ENCODE data around the gene PALLD. TPM values are rescaled to one million over a fixed set of nuclear protein-coding genes. Genes with fewer than 3 reads are reported as not detected.

Gene PALLD
- total and polyA plus RNA-seq, 2 of the 8 experiments (the other 6 are each of a cell fraction or from before 2014, with no cell fraction given): 10.5 to 25.0 TPM

GRCh38 chr4:168491563-168491962, 5.3 kb upstream of the PALLD start:
- Histone ChIP-seq H3K14ac (ENCODE audit: insufficient read length) (no peak overlapping the region), H3K4ac (replicated peaks; ENCODE audit: insufficient read length, low read depth, low read length) (no peak overlapping the region), H3K27ac (ENCODE audit: low read depth, low read length) (no peak overlapping the region), H2BK5ac (ENCODE audit: low read depth, low read length) (no peak overlapping the region), H2BK120ac (replicated peaks; ENCODE audit: low read depth, low read length) (no peak overlapping the region), H3K9ac (replicated peaks in 1 of 4; ENCODE audit: extremely low read depth in 1 of 4, low read depth in 3 of 4, low read length in 3 of 4) (no peak overlapping the region), H3K18ac (ENCODE audit: extremely low read depth, low read length) (no peak overlapping the region), H2BK20ac (ENCODE audit: low read length) (no peak overlapping the region), H3K27me3 (replicated peaks in 1 of 4; ENCODE audit: control insufficient read depth in 3 of 4, extremely low read depth in 1 of 4, insufficient read depth in 3 of 4, low read length in 3 of 4) (no peaks in the 10 kb centered on the region), H3K79me1 (ENCODE audit: low read depth, low read length) (no peaks in the 10 kb centered on the region), H3K4me3 (ENCODE audit: extremely low read depth in 1 of 4, insufficient read depth in 2 of 4, low read depth in 3 of 4, low read length in 4 of 4) (no peak overlapping the region), H3K9me3 (ENCODE audit: insufficient read depth in 2 of 2, low read depth in 1 of 2, low read length in 1 of 2) (no peaks in the 10 kb centered on the region), H4K8ac (ENCODE audit: extremely low read depth, insufficient read depth, low read length) (no peak overlapping the region), H3K4me2 (ENCODE audit: insufficient read depth in 1 of 2, low read depth in 2 of 2, low read length in 2 of 2) (no peak overlapping the region), H2BK12ac (ENCODE audit: low read depth, low read length) (no peak overlapping the region), H3K23ac (ENCODE audit: insufficient read length) (no peak overlapping the region), H2AK5ac (ENCODE audit: low read depth, low read length) (no peak overlapping the region), H3K56ac (replicated peaks; ENCODE audit: insufficient read length, low read depth, low read length) (no peak overlapping the region), H3K23me2 (ENCODE audit: low read depth, low read length) (no peaks in the 10 kb centered on the region), H3K36me3 (ENCODE audit: control insufficient read depth in 2 of 4, insufficient read depth in 4 of 4, low read length in 3 of 4) (no peaks in the 10 kb centered on the region), H2BK15ac (ENCODE audit: low read length) (no peak overlapping the region), H3K4me1 (replicated peaks in 1 of 4; ENCODE audit: control insufficient read depth in 3 of 4, insufficient read depth in 4 of 4, low read length in 3 of 4) (no peaks in the 10 kb centered on the region), H4K20me1 (replicated peaks in 1 of 2; ENCODE audit: control insufficient read depth in 1 of 2, insufficient read depth in 2 of 2, low read length in 2 of 2) (no peaks in the 10 kb centered on the region), H4K5ac (ENCODE audit: insufficient read length, low read depth, low read length) (no peak overlapping the region), H2AFZ (ENCODE audit: low read length) (no peak overlapping the region), H3K79me2 (ENCODE audit: control insufficient read depth in 1 of 2, insufficient read depth in 2 of 2, low read length in 2 of 2) (no peaks in the 10 kb centered on the region), H4K91ac (replicated peaks; ENCODE audit: insufficient read length, low read length) (no peak overlapping the region)
- 88% methylated on average over 2 of the region's 2 CpGs; no CpG with 5 or more reads in 1 of the 2 experiments for WGBS, 2 experiments (ENCODE audit: extremely low coverage in 1 of 2, insufficient coverage in 1 of 2, insufficient read length in 1 of 2, insufficient replicate concordance in 2 of 2, low coverage in 1 of 2, low lambda C conversion rate in 2 of 2, missing lambda C conversion rate in 1 of 2)
- TF ChIP-seq POLR2AphosphoS5 (IDR thresholded peaks at IDR 0.05; ENCODE audit: low read depth, low read length) (no peak), MAFK (IDR thresholded peaks at IDR 0.05; ENCODE audit: low read depth, low read length) (no peak), CEBPB (IDR thresholded peaks at IDR 0.05; ENCODE audit: low read depth, low read length) (no peak), ZNF274 (IDR thresholded peaks at IDR 0.05; ENCODE audit: borderline replicate concordance, extremely low read depth, low read length) (no peak), KDM1A (IDR thresholded peaks at IDR 0.05; ENCODE audit: borderline replicate concordance, low read length) (no peak), JUN (IDR thresholded peaks at IDR 0.05; ENCODE audit: low read depth, low read length) (no peak), KDM4A (IDR thresholded peaks at IDR 0.05; ENCODE audit: low read depth, low read length, severe bottlenecking) (no peak), CTBP2 (IDR thresholded peaks at IDR 0.05; ENCODE audit: borderline replicate concordance, insufficient read depth, insufficient read length, low read length) (no peak), CTCF (IDR thresholded peaks at IDR 0.05; ENCODE audit: control extremely low read depth in 1 of 3, insufficient read depth in 1 of 3, low read depth in 1 of 3, low read length in 3 of 3) (no peak)
- CTCF ChIA-PET (ENCODE audit: partially characterized antibody): interaction anchor here (0.9 kb wide), 1 partner anchor 94 kb away, joined by 3 read pairs; no protein-coding TSS in a partner anchor
- POLR2A ChIA-PET (ENCODE audit: partially characterized antibody): no interaction called here
- DNase-seq (ENCODE audit: low read depth in 1 of 2, low spot score in 2 of 2) (no peak), FAIRE-seq (no peak)

All from H1 (cell line).